Measurements from ENCODE around the gene SLC14A1. TPM values are rescaled to one million over a fixed set of nuclear protein-coding genes. Genes with fewer than 3 reads are reported as not detected.
"Not testable (repeated sequence)": the region's sequence is repeated elsewhere in the genome, so short reads cannot be mapped to it uniquely, and the experiment has no call there.

SLC14A1 gene
- total RNA-seq, 2 donors from 2014 or later = 0.32 to 0.52 TPM

DNA sequence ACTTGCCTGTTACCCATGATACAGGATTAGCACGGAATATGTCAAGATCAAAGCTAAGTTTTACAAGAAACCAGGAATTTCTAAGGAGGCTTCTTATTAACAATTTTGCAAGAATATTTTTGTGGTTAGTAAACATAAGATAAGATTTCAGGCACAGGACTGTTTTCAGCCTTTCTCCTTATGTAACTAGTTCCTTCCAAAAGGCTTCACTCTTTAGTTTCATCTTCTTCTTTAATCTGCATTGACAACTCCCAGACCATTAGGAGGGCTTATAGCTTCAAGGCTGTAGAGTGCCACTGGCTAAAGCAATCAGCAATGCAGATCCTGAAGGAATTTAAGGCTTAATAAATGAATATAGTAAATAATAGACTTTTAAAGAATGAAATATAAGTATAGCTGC is 29.3 kb downstream of the SLC14A1 start:
- Histone ChIP-seq H3K9ac (ENCODE audit: low read depth in 2 of 2, low read length in 2 of 2) (no peak overlapping the region), H3K4me3 (no peak overlapping the region), H3K27me3 (no peaks in the 10 kb centered on the region), H3K36me3 (no peaks in the 10 kb centered on the region), H3K9me3 (no peaks in the 10 kb centered on the region), H3K4me1 (no peaks in the 10 kb centered on the region), H3K27ac (no peak overlapping the region)
- intact Hi-C loops (cut with DNase I) = no loop called here
- no peak for DNase-seq
- TF ChIP-seq, protein P1, sequence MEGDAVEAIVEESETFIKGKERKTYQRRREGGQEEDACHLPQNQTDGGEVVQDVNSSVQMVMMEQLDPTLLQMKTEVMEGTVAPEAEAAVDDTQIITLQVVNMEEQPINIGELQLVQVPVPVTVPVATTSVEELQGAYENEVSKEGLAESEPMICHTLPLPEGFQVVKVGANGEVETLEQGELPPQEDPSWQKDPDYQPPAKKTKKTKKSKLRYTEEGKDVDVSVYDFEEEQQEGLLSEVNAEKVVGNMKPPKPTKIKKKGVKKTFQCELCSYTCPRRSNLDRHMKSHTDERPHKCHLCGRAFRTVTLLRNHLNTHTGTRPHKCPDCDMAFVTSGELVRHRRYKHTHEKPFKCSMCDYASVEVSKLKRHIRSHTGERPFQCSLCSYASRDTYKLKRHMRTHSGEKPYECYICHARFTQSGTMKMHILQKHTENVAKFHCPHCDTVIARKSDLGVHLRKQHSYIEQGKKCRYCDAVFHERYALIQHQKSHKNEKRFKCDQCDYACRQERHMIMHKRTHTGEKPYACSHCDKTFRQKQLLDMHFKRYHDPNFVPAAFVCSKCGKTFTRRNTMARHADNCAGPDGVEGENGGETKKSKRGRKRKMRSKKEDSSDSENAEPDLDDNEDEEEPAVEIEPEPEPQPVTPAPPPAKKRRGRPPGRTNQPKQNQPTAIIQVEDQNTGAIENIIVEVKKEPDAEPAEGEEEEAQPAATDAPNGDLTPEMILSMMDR (IDR thresholded peaks at IDR 0.05) = no peak

DNA sequence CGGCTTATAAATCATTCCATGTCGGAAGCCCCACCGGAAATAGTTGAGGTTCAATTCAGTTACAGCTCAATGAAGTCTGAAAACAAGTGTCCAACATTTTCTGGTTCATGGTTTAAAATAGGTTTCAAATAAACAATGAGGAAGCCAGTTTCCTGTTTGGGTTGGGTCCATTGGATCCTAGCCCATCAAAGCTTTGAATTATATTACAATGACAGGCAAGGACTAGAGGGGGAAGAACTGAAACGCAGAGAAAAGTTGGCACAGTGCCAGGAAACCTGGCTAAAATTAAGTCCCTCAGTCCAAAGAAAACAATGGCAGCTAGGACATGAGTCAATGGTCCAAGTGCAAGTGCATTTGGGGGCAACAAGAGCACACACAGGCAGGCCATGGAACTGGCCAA is 32.0 kb downstream of the SLC14A1 start:
- Histone ChIP-seq H3K27me3 (no peaks in the 10 kb centered on the region), H3K4me1 (no peaks in the 10 kb centered on the region), H3K4me3 (no peak overlapping the region), H3K9me3 (no peaks in the 10 kb centered on the region), H3K36me3 (no peaks in the 10 kb centered on the region), H3K9ac (ENCODE audit: low read depth in 2 of 2, low read length in 2 of 2) (no peak overlapping the region), H3K27ac (no peak overlapping the region)
- TF ChIP-seq, protein P1 (IDR thresholded peaks at IDR 0.05) = no peak
- no peak for DNase-seq
- intact Hi-C loops (cut with DNase I) = no loop called here

DNA sequence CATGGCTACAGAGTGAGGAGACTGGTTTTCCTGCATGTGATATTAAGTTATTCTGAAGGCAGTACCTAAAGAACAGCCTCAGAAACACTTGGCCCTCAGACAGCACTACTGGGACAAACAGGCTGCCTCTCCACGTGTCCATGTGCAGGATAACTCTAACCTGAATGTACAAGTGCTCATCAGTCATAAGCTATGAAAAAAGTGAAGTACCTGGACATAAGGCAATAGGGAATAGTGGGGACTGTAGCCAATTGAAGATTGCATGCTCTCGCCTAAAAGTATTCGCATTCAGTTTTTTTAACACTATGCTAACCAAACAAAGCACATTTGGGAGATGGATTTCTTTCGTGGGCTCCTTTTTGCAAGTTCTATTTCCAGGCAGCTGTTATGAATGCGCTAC is 33.0 kb downstream of the SLC14A1 start:
- Histone ChIP-seq H3K9ac (ENCODE audit: low read depth in 2 of 2, low read length in 2 of 2) (no peak overlapping the region), H3K36me3 (no peaks in the 10 kb centered on the region), H3K4me1 (no peaks in the 10 kb centered on the region), H3K4me3 (no peak overlapping the region), H3K9me3 (no peaks in the 10 kb centered on the region), H3K27me3 (no peaks in the 10 kb centered on the region), H3K27ac (no peak overlapping the region)
- intact Hi-C loops (cut with DNase I) = no loop called here
- TF ChIP-seq, protein P1 (IDR thresholded peaks at IDR 0.05) = no peak
- no peak for DNase-seq

DNA sequence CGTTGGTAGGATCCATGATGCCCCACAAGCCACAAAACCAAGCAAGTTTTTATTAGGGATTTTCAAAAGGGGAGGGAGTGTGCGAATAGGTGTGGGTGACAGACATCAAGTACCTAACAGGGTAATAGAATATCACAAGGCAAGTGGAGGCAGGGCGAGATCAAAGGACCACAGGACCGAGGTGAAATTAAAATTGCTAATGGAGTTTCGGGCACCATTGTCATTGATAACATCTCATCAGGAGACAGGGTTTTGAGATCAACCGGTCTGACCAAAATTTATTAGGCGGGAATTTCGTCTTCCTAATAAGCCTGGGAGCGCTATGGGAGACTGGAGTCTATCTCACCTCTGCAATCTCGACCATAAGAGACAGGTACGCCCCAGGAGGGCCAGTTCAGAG is 33.7 kb downstream of the SLC14A1 start:
- intact Hi-C loops (cut with DNase I); H3K9ac ChIP-seq (ENCODE audit: low read depth in 2 of 2, low read length in 2 of 2); H3K4me3 ChIP-seq; DNase-seq; H3K27ac ChIP-seq; H3K27me3 ChIP-seq; H3K9me3 ChIP-seq; H3K4me1 ChIP-seq; H3K36me3 ChIP-seq: not testable (repeated sequence)

DNA sequence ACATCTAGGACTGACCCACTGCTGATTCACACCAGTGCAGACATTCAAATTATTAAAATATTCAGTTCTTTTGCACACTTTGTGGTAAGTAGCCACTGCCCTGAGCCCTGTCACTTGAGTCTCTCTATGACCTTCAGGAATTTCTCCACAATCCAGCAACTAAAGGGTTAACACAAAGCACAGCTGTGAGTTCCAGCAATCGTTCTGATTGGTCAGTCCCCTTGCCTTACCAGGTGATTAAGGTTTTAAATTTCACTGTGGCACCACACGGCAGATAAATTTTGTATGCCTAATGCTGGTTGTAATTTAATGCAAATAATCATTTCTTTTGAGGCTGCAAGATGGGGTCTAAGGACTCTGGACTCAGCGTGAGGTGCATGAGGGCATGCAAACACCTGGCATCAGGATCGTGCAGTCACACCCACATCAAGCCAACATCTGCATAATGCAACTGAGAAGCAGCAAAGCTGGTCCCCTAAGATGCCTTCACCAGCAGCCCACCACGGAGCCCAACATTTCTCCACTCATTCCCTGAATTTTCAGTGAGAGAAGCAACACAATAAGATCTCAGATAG is 36.6 kb downstream of the SLC14A1 start:
- DNase-seq = no peak
- TF ChIP-seq, protein P1 (IDR thresholded peaks at IDR 0.05) = no peak
- no peak overlapping the region for H3K9ac ChIP-seq (ENCODE audit: low read depth in 2 of 2, low read length in 2 of 2)
- H3K4me1 ChIP-seq = no peaks in the 10 kb centered on the region
- intact Hi-C loops (cut with DNase I) = loop anchor here (10.0 kb wide), 1 partner anchor 46 kb away; no protein-coding TSS in a partner anchor
- no peaks in the 10 kb centered on the region for H3K27me3 ChIP-seq
- no peaks in the 10 kb centered on the region for H3K36me3 ChIP-seq
- no peaks in the 10 kb centered on the region for H3K9me3 ChIP-seq
- no peak overlapping the region for H3K4me3 ChIP-seq
- H3K27ac ChIP-seq = no peak overlapping the region

DNA sequence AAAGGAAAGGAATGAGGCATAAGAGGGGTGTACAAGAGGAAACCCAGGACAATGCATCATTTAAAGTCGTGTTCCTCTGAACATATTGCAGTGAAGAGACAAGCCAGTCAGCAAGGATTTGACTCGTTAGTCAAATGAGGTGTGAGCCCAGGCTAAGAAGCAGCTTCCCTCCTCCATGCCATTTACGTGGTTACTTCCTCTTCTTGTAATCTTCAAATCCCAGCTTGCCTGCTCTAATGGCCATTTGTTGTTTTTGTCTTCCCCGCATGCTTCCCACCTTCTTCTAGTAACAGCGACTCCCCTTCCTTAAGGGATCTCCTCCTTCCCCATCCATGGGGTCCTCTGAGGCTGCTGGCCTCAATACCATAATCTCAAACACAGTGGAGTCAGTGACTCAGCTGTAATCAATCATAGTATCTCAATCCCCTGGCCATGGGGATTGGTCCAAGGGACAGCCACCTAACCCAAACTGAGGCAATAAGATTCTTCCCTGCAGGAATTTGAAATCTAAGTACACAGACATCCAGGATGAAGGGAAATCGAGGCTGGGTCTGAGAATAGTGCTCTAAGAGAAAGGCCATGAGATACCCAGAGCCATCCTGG is 37.6 kb downstream of the SLC14A1 start:
- Histone ChIP-seq H3K27me3 (no peaks in the 10 kb centered on the region), H3K9me3 (no peaks in the 10 kb centered on the region), H3K9ac (ENCODE audit: low read depth in 2 of 2, low read length in 2 of 2) (no peak overlapping the region), H3K4me3 (no peak overlapping the region), H3K36me3 (no peaks in the 10 kb centered on the region), H3K27ac (no peak overlapping the region), H3K4me1 (no peaks in the 10 kb centered on the region)
- TF ChIP-seq, protein P1 (IDR thresholded peaks at IDR 0.05) = no peak
- intact Hi-C loops (cut with DNase I) = loop anchor here (10.0 kb wide), 1 partner anchor 47 kb away; no protein-coding TSS in a partner anchor
- no peak for DNase-seq
